Mucosa of rectum (tissue), 2 donors: Measurements from ENCODE around the gene RAB11FIP5.

Source experiments
- H3K27ac ChIP-seq, 2 donors: one replicate each; pipeline ENCODE4 v1.7.0; 2013; ENCODE audit warnings: inconsistent platforms in 2 of 2, low read depth in 2 of 2, low read length in 2 of 2
- H3K27me3 ChIP-seq, 2 donors: one replicate each; pipeline ENCODE4 v1.7.0; 2013; ENCODE audit warnings: low read length in 2 of 2; ENCODE audit not compliant: control insufficient read depth in 2 of 2, insufficient read depth in 2 of 2
- H3K36me3 ChIP-seq, 2 donors: one replicate each; pipeline ENCODE4 v1.7.0; 2013; ENCODE audit warnings: low read length in 2 of 2; ENCODE audit not compliant: control insufficient read depth in 2 of 2, insufficient read depth in 2 of 2
- H3K4me1 ChIP-seq, 2 donors: one replicate each; pipeline ENCODE4 v1.7.0; 2013; ENCODE audit warnings: low read length in 2 of 2, mild to moderate bottlenecking in 1 of 2; ENCODE audit not compliant: control insufficient read depth in 2 of 2, insufficient read depth in 2 of 2
- H3K4me3 ChIP-seq, 2 donors: one replicate each; pipeline ENCODE4 v1.7.0; 2013; ENCODE audit warnings: low read length in 2 of 2
- H3K9ac ChIP-seq, 2 donors: one replicate each; pipeline ENCODE4 v1.7.0; 2013; ENCODE audit warnings: low read length in 2 of 2, low read depth in 1 of 2, mild to moderate bottlenecking in 1 of 2
- H3K9me3 ChIP-seq, 2 donors: one replicate each; pipeline ENCODE4 v1.7.0; 2013; ENCODE audit warnings: low read length in 2 of 2; ENCODE audit not compliant: control insufficient read depth in 2 of 2
- donor health status: healthy.
- donor health status: Normal muscosa, but diverticular disease.

RAB11FIP5 gene

GRCh38 chr2:73112913-73113854, at the start of gene RAB11FIP5:
TSS of gene RAB11FIP5 (minus strand) at chr2:73112948. CDS start at chr2:73112777, 171 bp downstream.
- Histone ChIP-seq H3K4me3 (peak within 1 kb of the TSS; percentile 73 to 76), H3K27ac (peak within 1 kb of the TSS; percentile 67 to 70), H3K4me1 (peaks cover 17 to 18% of the 10 kb centered on the region in 2 donors), H3K9me3 (no peaks in the 10 kb centered on the region), H3K36me3 (no peaks in the 10 kb centered on the region), H3K9ac (peak within 1 kb of the TSS; percentile 74 to 86), H3K27me3 (no peaks in the 10 kb centered on the region)

- H3K9me3 ChIP-seq = no peaks in the 10 kb centered on the region
- no peak overlapping the region for H3K4me3 ChIP-seq
- H3K27ac ChIP-seq = no peak overlapping the region
- no peaks in the 10 kb centered on the region for H3K36me3 ChIP-seq
- H3K9ac ChIP-seq = no peak overlapping the region
- peaks cover 3 to 11% of the 10 kb centered on the region in 2 donors for H3K27me3 ChIP-seq
- H3K4me1 ChIP-seq = no peaks in the 10 kb centered on the region
Measured at GRCh38 chr2:73156539-73157124, 43.9 kb upstream of the RAB11FIP5 start.

GRCh38 chr2:73142937-73143336, 30.2 kb upstream of the RAB11FIP5 start:
- Histone ChIP-seq H3K27me3 (no peaks in the 10 kb centered on the region), H3K4me3 (no peak overlapping the region), H3K9me3 (no peaks in the 10 kb centered on the region), H3K9ac (no peak overlapping the region), H3K36me3 (no peaks in the 10 kb centered on the region), H3K27ac (no peak overlapping the region), H3K4me1 (no peaks in the 10 kb centered on the region)

DNA sequence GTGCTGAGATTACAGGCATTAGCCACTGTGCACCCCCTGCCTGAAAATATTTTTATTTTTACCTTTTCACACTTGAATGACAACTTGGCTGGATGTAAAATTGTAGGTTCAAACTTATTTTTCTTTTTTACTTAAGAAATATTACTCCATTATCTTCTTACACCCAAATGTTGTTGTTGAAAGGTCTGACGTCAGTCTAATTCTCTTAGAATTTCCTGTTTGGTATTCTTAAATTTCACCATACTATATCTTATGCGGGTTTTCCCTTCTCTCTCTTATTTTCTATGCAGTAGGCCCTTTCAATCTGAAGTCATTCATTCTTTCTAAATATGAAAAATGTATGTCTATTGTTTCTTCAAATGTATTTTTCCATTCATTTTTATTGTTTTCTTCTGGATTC, 29.1 kb upstream of the RAB11FIP5 start:
- no peaks in the 10 kb centered on the region for H3K4me1 ChIP-seq
- H3K27me3 ChIP-seq = no peaks in the 10 kb centered on the region
- no peaks in the 10 kb centered on the region for H3K36me3 ChIP-seq
- H3K27ac ChIP-seq = no peak overlapping the region
- H3K9ac ChIP-seq = no peak overlapping the region
- no peak overlapping the region for H3K4me3 ChIP-seq
- H3K9me3 ChIP-seq = no peaks in the 10 kb centered on the region

DNA sequence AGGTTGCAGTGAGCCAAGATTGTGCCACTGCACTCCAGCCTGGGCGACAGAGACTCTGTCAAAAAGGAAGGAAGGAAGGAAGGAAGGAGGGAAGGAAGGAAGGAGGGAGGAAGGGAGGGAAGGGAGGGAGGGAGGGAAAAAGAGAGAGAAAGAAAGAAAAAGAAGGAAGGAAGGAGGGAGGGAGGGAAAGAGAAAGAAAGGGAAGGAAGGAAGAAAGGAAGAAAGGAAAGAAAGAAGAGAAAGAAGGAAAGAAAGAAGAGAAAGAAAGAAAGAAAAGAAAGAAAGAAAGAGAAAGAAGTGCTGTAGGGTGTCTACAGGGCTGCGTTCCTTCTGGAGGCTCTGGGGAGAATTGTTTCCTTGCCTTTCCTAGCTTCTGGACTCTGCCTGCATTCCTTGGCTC, 22.5 kb upstream of the RAB11FIP5 start:
- H3K4me1 ChIP-seq = no peaks in the 10 kb centered on the region
- no peak overlapping the region for H3K9ac ChIP-seq
- H3K9me3 ChIP-seq = no peaks in the 10 kb centered on the region
- H3K4me3 ChIP-seq = no peak overlapping the region
- no peaks in the 10 kb centered on the region for H3K36me3 ChIP-seq
- no peak overlapping the region for H3K27ac ChIP-seq
- no peaks in the 10 kb centered on the region for H3K27me3 ChIP-seq

GRCh38 chr2:73134471-73134870, 21.7 kb upstream of the RAB11FIP5 start:
- Histone ChIP-seq H3K9me3 (no peaks in the 10 kb centered on the region), H3K36me3 (no peaks in the 10 kb centered on the region), H3K4me3 (no peak overlapping the region), H3K27me3 (peaks cover 0 to 1% of the 10 kb centered on the region in 2 donors), H3K4me1 (no peaks in the 10 kb centered on the region), H3K9ac (no peak overlapping the region), H3K27ac (no peak overlapping the region)

- Histone ChIP-seq H3K9ac (no peak overlapping the region), H3K27ac (no peak overlapping the region), H3K36me3 (no peaks in the 10 kb centered on the region), H3K4me1 (no peaks in the 10 kb centered on the region), H3K27me3 (peaks cover 0 to 4% of the 10 kb centered on the region in 2 donors), H3K4me3 (no peak overlapping the region), H3K9me3 (no peaks in the 10 kb centered on the region)
Measured at GRCh38 chr2:73133566-73134197, 20.9 kb upstream of the RAB11FIP5 start.

DNA sequence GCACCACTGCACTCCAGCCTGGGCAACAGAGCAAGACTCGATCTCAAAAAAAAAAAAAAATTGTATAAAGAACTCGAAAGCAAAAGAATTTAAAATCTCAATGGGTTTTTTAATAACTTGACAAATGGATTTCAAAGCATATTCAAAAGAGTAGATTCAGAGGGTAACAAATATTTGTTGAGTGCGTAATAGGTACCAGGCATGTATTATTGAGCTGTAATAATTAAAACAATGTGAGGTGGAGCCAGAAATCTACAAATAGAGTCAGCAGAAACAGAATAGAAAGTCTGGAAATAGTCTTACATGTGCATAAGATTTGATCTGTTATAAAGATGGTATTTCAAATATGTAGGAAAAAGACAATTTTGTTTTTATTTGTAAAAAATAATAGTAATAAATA, 19.1 kb upstream of the RAB11FIP5 start:
- Histone ChIP-seq H3K4me3 (no peak overlapping the region), H3K4me1 (no peaks in the 10 kb centered on the region), H3K36me3 (no peaks in the 10 kb centered on the region), H3K27me3 (peaks cover 0 to 4% of the 10 kb centered on the region in 2 donors), H3K9me3 (no peaks in the 10 kb centered on the region), H3K27ac (no peak overlapping the region), H3K9ac (no peak overlapping the region)

DNA sequence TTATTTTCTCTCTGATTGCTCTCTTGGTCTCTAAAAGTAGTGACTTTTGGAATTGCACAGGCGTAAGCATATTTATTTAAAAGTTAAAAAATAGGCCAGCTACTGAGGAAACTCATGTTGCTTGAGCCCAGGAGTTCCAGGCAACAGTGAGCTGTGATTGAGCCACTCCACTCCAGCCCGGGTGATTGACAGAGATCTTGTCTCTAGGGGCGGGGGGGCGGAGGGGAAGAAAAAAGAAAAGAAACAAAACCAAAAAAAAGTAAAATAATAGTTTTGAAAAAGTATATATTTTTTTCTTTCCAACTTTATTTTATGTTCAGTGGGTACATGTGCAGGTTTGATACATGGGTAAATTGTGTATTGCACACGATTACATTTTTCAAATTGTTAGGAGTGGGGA, 18.0 kb upstream of the RAB11FIP5 start:
- Histone ChIP-seq H3K36me3 (no peaks in the 10 kb centered on the region), H3K4me1 (no peaks in the 10 kb centered on the region), H3K27me3 (peaks cover 0 to 4% of the 10 kb centered on the region in 2 donors), H3K27ac (no peak overlapping the region), H3K9ac (no peak overlapping the region), H3K9me3 (no peaks in the 10 kb centered on the region), H3K4me3 (no peak overlapping the region)
